IMR-90 (cell line): ENCODE data around the gene IFI27L1.

ENCODE experiments used
- CEBPB ChIP-seq: IDR thresholded peaks from 2 replicates; pipeline ENCODE4 v1.6.1; 2012; ENCODE audit warnings: low read depth, low read length, improper control_type of control experiment
- MAZ ChIP-seq: IDR thresholded peaks from 2 replicates; pipeline ENCODE4 v1.6.1; 2012; ENCODE audit warnings: low read depth, mild to moderate bottlenecking, low read length, improper control_type of control experiment, moderate library complexity, borderline replicate concordance
- POLR2A ChIP-seq: IDR thresholded peaks from 2 replicates; pipeline ENCODE4 v1.6.1; 2012; ENCODE audit warnings: mild to moderate bottlenecking, low read depth, low read length
- RAD21 ChIP-seq: IDR thresholded peaks from 2 replicates; pipeline ENCODE4 v1.6.1; 2012; ENCODE audit warnings: low read length, improper control_type of control experiment
- RFX5 ChIP-seq: IDR thresholded peaks from 2 replicates; pipeline ENCODE4 v1.8.0; 2012; ENCODE audit warnings: low read depth, mild to moderate bottlenecking, low read length, moderate library complexity
- SMC3 ChIP-seq: fragments of 150-350 bp; IDR thresholded peaks from 2 replicates; pipeline ENCODE4 v1.6.1; 2016; ENCODE audit warnings: low read depth, mild to moderate bottlenecking, antibody characterized with exemption, low read length, moderate library complexity
- TF ChIP-seq, protein P1 (sequence below): conservative IDR thresholded peaks from 2 replicates; pipeline ENCODE4 v1.5.1; 2012; ENCODE audit warnings: mild to moderate bottlenecking, low read depth, low read length, improper control_type of control experiment
- TF ChIP-seq, protein P2 (sequence below): fragments of 150-350 bp; IDR thresholded peaks from 2 replicates; pipeline ENCODE4 v1.6.1; 2017; ENCODE audit warnings: mild to moderate bottlenecking, antibody characterized with exemption, low read length, low read depth

DNA sequence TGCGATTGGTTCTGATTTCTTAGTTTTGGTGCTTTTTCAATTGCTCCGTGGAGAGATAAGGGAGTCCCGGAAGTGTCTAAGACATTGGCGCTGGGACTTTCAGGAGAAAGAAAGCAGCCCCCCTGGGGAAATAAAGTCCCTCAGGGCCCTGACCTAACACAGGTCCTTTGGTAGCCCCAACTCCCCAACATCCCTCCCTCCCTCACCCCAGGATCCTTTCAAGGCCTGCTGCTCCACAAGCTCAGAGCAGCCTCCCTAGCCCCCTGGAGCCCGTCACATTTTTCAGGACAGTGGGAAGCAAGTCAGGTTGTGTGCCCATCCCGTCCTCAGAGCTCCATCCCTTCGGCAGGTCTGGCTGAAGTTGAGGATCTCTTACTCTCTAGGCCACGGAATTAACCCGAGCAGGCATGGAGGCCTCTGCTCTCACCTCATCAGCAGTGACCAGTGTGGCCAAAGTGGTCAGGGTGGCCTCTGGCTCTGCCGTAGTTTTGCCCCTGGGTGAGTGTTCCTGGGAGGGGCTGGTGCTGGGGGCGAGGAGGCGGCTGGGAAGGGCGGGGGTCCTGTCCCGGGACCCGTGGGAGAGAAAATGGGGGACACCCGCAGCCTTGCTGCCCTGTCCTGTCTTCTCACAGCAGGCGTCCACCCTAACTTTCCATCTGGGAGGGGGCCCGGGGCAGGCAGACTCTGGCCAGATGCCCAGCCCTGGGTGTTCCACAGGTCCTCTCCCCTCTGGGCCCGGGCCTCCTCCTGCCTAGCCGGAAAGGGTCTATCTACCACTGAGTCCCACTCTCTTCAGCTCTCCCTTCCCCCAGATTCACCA, 30.4 kb downstream of the IFI27L1 start:
- TF ChIP-seq, protein P1, sequence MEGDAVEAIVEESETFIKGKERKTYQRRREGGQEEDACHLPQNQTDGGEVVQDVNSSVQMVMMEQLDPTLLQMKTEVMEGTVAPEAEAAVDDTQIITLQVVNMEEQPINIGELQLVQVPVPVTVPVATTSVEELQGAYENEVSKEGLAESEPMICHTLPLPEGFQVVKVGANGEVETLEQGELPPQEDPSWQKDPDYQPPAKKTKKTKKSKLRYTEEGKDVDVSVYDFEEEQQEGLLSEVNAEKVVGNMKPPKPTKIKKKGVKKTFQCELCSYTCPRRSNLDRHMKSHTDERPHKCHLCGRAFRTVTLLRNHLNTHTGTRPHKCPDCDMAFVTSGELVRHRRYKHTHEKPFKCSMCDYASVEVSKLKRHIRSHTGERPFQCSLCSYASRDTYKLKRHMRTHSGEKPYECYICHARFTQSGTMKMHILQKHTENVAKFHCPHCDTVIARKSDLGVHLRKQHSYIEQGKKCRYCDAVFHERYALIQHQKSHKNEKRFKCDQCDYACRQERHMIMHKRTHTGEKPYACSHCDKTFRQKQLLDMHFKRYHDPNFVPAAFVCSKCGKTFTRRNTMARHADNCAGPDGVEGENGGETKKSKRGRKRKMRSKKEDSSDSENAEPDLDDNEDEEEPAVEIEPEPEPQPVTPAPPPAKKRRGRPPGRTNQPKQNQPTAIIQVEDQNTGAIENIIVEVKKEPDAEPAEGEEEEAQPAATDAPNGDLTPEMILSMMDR, result no peak
- TF ChIP-seq CEBPB (no peak), MAZ (no peak), RAD21 (no peak), POLR2A (no peak), SMC3 (no peak), RFX5 (no peak)
- TF ChIP-seq, protein P2, sequence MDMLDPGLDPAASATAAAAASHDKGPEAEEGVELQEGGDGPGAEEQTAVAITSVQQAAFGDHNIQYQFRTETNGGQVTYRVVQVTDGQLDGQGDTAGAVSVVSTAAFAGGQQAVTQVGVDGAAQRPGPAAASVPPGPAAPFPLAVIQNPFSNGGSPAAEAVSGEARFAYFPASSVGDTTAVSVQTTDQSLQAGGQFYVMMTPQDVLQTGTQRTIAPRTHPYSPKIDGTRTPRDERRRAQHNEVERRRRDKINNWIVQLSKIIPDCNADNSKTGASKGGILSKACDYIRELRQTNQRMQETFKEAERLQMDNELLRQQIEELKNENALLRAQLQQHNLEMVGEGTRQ, result no peak
